Lung (tissue), 12 donors: ENCODE results near the gene RNF166. TPM values are rescaled to one million over a fixed set of nuclear protein-coding genes. Genes with fewer than 3 reads are reported as not detected.

ENCODE experiments used
- ATAC-seq: fragments of 200-7000 bp; cut with Tn5 transposase; one replicate; pipeline ENCODE4 v1.9.1; 2020; ENCODE audit warnings: moderate number of reproducible peaks; ENCODE audit not compliant: insufficient read depth, low FRiP score
- DNase-seq, 3 donors: peaks; one replicate each; pipeline ENCODE4 v3.0.0-alpha.2; 2013 to 2017
- H3K27ac ChIP-seq, 2 donors: one replicate each; pipeline ENCODE4 v1.5.1; 2013; ENCODE audit warnings: mild to moderate bottlenecking in 2 of 2, moderate library complexity in 2 of 2, control low read depth in 1 of 2, inconsistent platforms in 1 of 2, low read depth in 1 of 2, low read length in 1 of 2
- H3K27me3 ChIP-seq, 3 donors: one replicate each; pipeline ENCODE4 v1.5.1; 2013; ENCODE audit warnings: low read length in 2 of 3; ENCODE audit not compliant: control insufficient read depth in 3 of 3, insufficient read depth in 3 of 3
- H3K36me3 ChIP-seq, 4 donors: one replicate each; pipeline ENCODE4 v1.5.1; 2013; ENCODE audit warnings: low read length in 4 of 4, mild to moderate bottlenecking in 1 of 4, moderate library complexity in 1 of 4; ENCODE audit not compliant: control insufficient read depth in 4 of 4, insufficient read depth in 4 of 4
- H3K4me1 ChIP-seq, 5 donors: one replicate each; pipeline ENCODE4 v1.5.1; 2013; ENCODE audit warnings: low read length in 5 of 5, mild to moderate bottlenecking in 2 of 5, moderate library complexity in 1 of 5; ENCODE audit not compliant: control insufficient read depth in 5 of 5, insufficient read depth in 5 of 5
- H3K4me3 ChIP-seq: one replicate; pipeline ENCODE4 v1.5.1; 2013; ENCODE audit warnings: mild to moderate bottlenecking, control low read depth, moderate library complexity
- H3K9ac ChIP-seq, 2 donors: one replicate each; pipeline ENCODE4 v1.5.1; 2013; ENCODE audit warnings: low read length in 2 of 2, control low read depth in 1 of 2; ENCODE audit not compliant: insufficient read depth in 1 of 2
- H3K9me3 ChIP-seq, 4 donors: one replicate each; pipeline ENCODE4 v1.5.1; 2013; ENCODE audit warnings: low read length in 3 of 4, mild to moderate bottlenecking in 1 of 4, moderate library complexity in 1 of 4; ENCODE audit not compliant: control insufficient read depth in 4 of 4, insufficient read depth in 3 of 4
- CTCF ChIP-seq: IDR thresholded peaks from 2 replicates; pipeline ENCODE4 v1.5.1; 2012; ENCODE audit warnings: mild to moderate bottlenecking; ENCODE audit errors: control extremely low read depth, extremely low read depth
- WGBS, 2 donors: extraction: QIAGEN DNeasy Blood & Tissue Kit; methylation state at CpG; one replicate each; pipeline ENCODE4 v1.1.7; 2013; 5-methylcytosine and 5-hydroxymethylcytosine counted together
- polyA plus RNA-seq, 2 donors: library from polyadenylated mRNA; stranded (reverse); fragments of 200-250 nt; gene quantifications; one replicate each; pipeline ENCODE4 v1.2.1, GENCODE V29; 2013
- total RNA-seq, 2 donors: library from RNA; depleted of rRNA in 1 of 2; stranded (reverse); fragments of >200 nt in 1 of 2; gene quantifications; one replicate each; pipeline ENCODE4 v1.2.1, GENCODE V29; 2014 to 2021
- donor health status: control.
- donor health status: control.
- donor health status: Bipolar disorder and iron deficiency.
- donor health status: healthy.
- donor health status: DM: yes; HTN: yes; CAD: no.

The RNF166 gene
- total and polyA plus RNA-seq, 4 donors = 15.2 to 51.6 (median 44.1) TPM

- Histone ChIP-seq H3K4me3 (no peak overlapping the region), H3K36me3 (peaks cover 0 to 79% (median 14%) of the 10 kb centered on the region in 4 donors), H3K9ac (no peak overlapping the region), H3K27me3 (no peaks in the 10 kb centered on the region), H3K9me3 (no peaks in the 10 kb centered on the region), H3K27ac (no peak overlapping the region), H3K4me1 (no peaks in the 10 kb centered on the region)
- ATAC-seq = no peak
- no peak for TF ChIP-seq CTCF
- WGBS, 2 donors = 86 to 92% methylated on average over 20 of the region's 20 CpGs
- no peak for DNase-seq
Observed at GRCh38 chr16:88727871-88728270, 21.7 kb upstream of the RNF166 start.

GRCh38 chr16:88726981-88727380 lies 20.8 kb upstream of the RNF166 start:
- H3K4me1 ChIP-seq = no peaks in the 10 kb centered on the region
- H3K9ac ChIP-seq = no peak overlapping the region
- peaks cover 0 to 2% (median 0%) of the 10 kb centered on the region in 4 donors for H3K9me3 ChIP-seq
- peaks cover 0 to 79% (median 16%) of the 10 kb centered on the region in 4 donors for H3K36me3 ChIP-seq
- no peak for ATAC-seq
- no peak overlapping the region for H3K27ac ChIP-seq
- H3K4me3 ChIP-seq = no peak overlapping the region
- no peak for TF ChIP-seq CTCF
- 96 to 98% methylated on average over 27 to 28 of the region's 28 CpGs for WGBS, 2 donors
- H3K27me3 ChIP-seq = no peaks in the 10 kb centered on the region
- DNase-seq = no peak

- no peak for DNase-seq
Observed at GRCh38 chr16:88726408-88726749, 20.2 kb upstream of the RNF166 start.

More at GRCh38 chr16:88726408-88726749, 20.2 kb upstream of the RNF166 start:
- H3K4me1 ChIP-seq = no peaks in the 10 kb centered on the region
- peaks cover 0 to 79% (median 15%) of the 10 kb centered on the region in 4 donors for H3K36me3 ChIP-seq
- no peak overlapping the region for H3K9ac ChIP-seq
- H3K9me3 ChIP-seq = peaks cover 0 to 2% (median 0%) of the 10 kb centered on the region in 4 donors
- no peak for ATAC-seq
- 88 to 92% methylated on average over 17 of the region's 17 CpGs for WGBS, 2 donors
- H3K4me3 ChIP-seq = no peak overlapping the region
- no peak for TF ChIP-seq CTCF
- H3K27me3 ChIP-seq = no peaks in the 10 kb centered on the region
- no peak overlapping the region for H3K27ac ChIP-seq
